CD4-positive, CD25-positive, alpha-beta regulatory T cell (primary cell): ENCODE data around the gene PBX3. TPM values are rescaled to one million over a fixed set of nuclear protein-coding genes. Genes with fewer than 3 reads are reported as not detected.

Experiments used
- ATAC-seq, 2 donors: fragments of 150-1000 bp; cut with Tn5 transposase; one replicate each; pipeline ENCODE4 v1.10.0; 2021; ENCODE audit warnings: low read depth in 2 of 2, moderate number of reproducible peaks in 2 of 2, moderate library complexity in 1 of 2
- DNase-seq, 3 donors: peaks; one replicate each; pipeline versions ENCODE4 v3.0.0 to v3.0.0-alpha.2; 2012 to 2022; ENCODE audit warnings: mixed read lengths in 1 of 3
- H3K27ac ChIP-seq: one replicate; pipeline ENCODE4 v1.7.0; 2013; ENCODE audit warnings: mild to moderate bottlenecking, low read length; ENCODE audit not compliant: insufficient read depth, poor library complexity, severe bottlenecking
- H3K27me3 ChIP-seq: one replicate; pipeline ENCODE4 v1.7.0; 2013; ENCODE audit warnings: low read length; ENCODE audit not compliant: control insufficient read depth, insufficient read depth
- H3K36me3 ChIP-seq: one replicate; pipeline ENCODE4 v1.7.0; 2013; ENCODE audit warnings: mild to moderate bottlenecking, low read length, moderate library complexity; ENCODE audit not compliant: control insufficient read depth, insufficient read depth
- H3K4me1 ChIP-seq: 2 replicates; pipeline ENCODE4 v1.7.0; 2013; ENCODE audit warnings: mild to moderate bottlenecking, low read length; ENCODE audit not compliant: insufficient read depth, control insufficient read depth, poor library complexity, severe bottlenecking
- H3K4me3 ChIP-seq: one replicate; pipeline ENCODE4 v1.7.0; 2013; ENCODE audit warnings: low read depth, mild to moderate bottlenecking, low read length, moderate library complexity
- H3K9me3 ChIP-seq, 2 experiments: 1 replicate in 1 of 2; 2 replicates in 1 of 2; pipeline ENCODE4 v1.7.0; 2013; ENCODE audit warnings: low read length in 2 of 2, mild to moderate bottlenecking in 1 of 2, moderate library complexity in 1 of 2; ENCODE audit not compliant: control insufficient read depth in 2 of 2
- H3K27ac Mint-ChIP-seq, 3 donors: one replicate each; pipeline ENCODE4 v1.8.0; 2020 to 2022; ENCODE audit warnings: mild to moderate bottlenecking in 3 of 3, mixed read lengths in 3 of 3, moderate library complexity in 2 of 3
- H3K27me3 Mint-ChIP-seq: one replicate; pipeline ENCODE4 v1.8.0; 2022; ENCODE audit warnings: mild to moderate bottlenecking, mixed read lengths
- H3K36me3 Mint-ChIP-seq: one replicate; pipeline ENCODE4 v1.8.0; 2020; ENCODE audit warnings: mixed read lengths
- H3K4me1 Mint-ChIP-seq, 4 donors: one replicate each; pipeline ENCODE4 v1.8.0; 2020 to 2022; ENCODE audit warnings: mixed read lengths in 4 of 4, mild to moderate bottlenecking in 1 of 4
- H3K4me3 Mint-ChIP-seq, 4 donors: one replicate each; pipeline ENCODE4 v1.8.0; 2020 to 2022; ENCODE audit warnings: mild to moderate bottlenecking in 4 of 4, mixed read lengths in 4 of 4, moderate library complexity in 3 of 4
- H3K9me3 Mint-ChIP-seq, 7 donors: one replicate each; pipeline ENCODE4 v1.8.0; 2020 to 2022; ENCODE audit warnings: mixed read lengths in 7 of 7, mild to moderate bottlenecking in 3 of 7, moderate library complexity in 2 of 7
- polyA plus RNA-seq, 4 donors: library from polyadenylated mRNA; unstranded; fragments of 300-500 nt; fragmentation: Illumina TruSeq; gene quantifications; one replicate each; pipeline ENCODE4 v1.2.3, GENCODE V29; 2021
- total RNA-seq: library from RNA; stranded (reverse); gene quantifications from one replicate; pipeline ENCODE4 v1.2.3, GENCODE V29; 2022

The PBX3 gene
- total and polyA plus RNA-seq, 5 donors from 2014 or later = 3.7 to 18.3 (median 4.7) TPM

DNA sequence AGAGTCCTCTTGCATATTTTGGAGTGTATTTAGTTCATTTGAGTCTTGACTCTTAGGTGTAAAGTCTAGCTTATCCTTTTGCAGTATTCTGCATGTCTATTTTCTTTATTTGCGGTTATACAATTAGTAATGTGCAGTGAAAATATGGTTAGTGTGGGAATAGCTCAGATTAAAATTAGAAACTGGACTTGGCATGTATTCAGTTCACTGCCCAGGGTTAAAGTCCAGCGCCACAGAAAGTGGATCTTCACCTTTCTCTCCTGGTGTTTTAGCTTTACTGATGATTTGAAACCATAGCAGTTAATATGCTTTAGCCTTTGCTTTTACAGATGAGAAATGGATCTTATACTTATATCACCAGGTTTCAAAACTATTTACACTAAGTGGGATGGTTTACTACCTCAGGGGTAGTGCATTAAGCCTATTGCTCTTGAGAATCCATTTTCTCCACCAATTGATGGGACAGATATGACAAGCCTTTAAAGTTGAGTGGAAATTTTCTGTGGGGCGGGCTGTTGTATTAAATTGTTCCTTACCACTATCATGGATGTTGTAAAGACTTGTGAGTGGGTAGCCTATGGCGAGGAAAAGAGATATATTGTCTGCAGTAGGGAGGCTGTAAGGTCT is 48.9 kb downstream of the PBX3 start:
- Histone ChIP-seq H3K4me3 (no peak overlapping the region), H3K27me3 (no peaks in the 10 kb centered on the region), H3K27ac (no peak overlapping the region), H3K4me1 (no peaks in the 10 kb centered on the region), H3K9me3 (no peaks in the 10 kb centered on the region), H3K36me3 (no peaks in the 10 kb centered on the region)
- no peak for DNase-seq
- peaks cover 0 to 9% (median 7%) of the 10 kb centered on the region in 4 donors for H3K4me1 Mint-ChIP-seq
- ATAC-seq = no peak
- H3K9me3 Mint-ChIP-seq = no peaks in the 10 kb centered on the region
- H3K27me3 Mint-ChIP-seq = no peaks in the 10 kb centered on the region
- H3K36me3 Mint-ChIP-seq = no peaks in the 10 kb centered on the region
- no peak overlapping the region for H3K4me3 Mint-ChIP-seq
- no peak overlapping the region for H3K27ac Mint-ChIP-seq

DNA sequence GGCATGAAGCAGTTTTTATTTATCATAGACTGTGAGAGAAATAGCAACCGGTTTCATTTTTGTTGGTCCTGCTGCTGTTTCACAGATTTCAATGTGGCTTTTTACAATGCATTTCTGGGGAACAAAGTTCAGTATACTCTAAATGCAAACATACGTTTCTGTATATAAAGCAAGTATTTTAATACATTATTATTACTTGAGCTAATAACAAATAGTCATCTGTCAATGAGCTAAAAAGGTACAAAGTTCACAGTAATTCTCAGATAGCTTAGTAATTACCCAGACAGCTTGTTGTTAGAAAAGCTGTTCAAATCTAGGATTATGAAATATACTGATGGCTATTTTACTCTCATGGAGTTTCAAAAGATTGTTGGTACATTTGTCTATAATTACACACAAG is 50.8 kb downstream of the PBX3 start:
- DNase-seq (no peak), ATAC-seq (no peak)
- Histone ChIP-seq H3K4me1 (no peaks in the 10 kb centered on the region), H3K36me3 (no peaks in the 10 kb centered on the region), H3K27me3 (no peaks in the 10 kb centered on the region), H3K4me3 (no peak overlapping the region), H3K9me3 (no peaks in the 10 kb centered on the region), H3K27ac (no peak overlapping the region)
- no peaks in the 10 kb centered on the region for H3K36me3 Mint-ChIP-seq
- H3K27me3 Mint-ChIP-seq = no peaks in the 10 kb centered on the region
- no peak overlapping the region for H3K4me3 Mint-ChIP-seq
- H3K9me3 Mint-ChIP-seq = no peaks in the 10 kb centered on the region
- peaks cover 0 to 9% (median 5%) of the 10 kb centered on the region in 4 donors for H3K4me1 Mint-ChIP-seq
- H3K27ac Mint-ChIP-seq = no peak overlapping the region

DNA sequence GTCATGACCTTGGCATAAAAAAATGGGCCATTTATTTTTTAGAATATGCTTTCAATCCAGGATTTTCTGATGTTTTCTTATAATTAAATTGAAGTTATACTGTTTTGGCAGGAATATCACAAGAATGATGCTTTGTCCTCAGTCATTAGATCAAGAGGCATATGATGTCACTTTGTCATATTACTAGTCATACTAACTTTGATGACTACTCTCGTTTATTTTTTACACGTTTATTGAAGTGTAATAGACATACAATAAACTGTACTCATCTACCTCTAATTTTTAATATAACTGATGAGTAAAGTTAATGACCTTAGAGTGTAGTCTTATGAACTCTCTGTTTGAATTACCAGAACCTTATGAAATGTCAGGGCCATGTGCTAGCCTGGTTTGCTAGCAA is 56.4 kb downstream of the PBX3 start:
- no peaks in the 10 kb centered on the region for H3K4me1 Mint-ChIP-seq
- no peak overlapping the region for H3K27ac Mint-ChIP-seq
- H3K4me3 Mint-ChIP-seq = no peak overlapping the region

DNA sequence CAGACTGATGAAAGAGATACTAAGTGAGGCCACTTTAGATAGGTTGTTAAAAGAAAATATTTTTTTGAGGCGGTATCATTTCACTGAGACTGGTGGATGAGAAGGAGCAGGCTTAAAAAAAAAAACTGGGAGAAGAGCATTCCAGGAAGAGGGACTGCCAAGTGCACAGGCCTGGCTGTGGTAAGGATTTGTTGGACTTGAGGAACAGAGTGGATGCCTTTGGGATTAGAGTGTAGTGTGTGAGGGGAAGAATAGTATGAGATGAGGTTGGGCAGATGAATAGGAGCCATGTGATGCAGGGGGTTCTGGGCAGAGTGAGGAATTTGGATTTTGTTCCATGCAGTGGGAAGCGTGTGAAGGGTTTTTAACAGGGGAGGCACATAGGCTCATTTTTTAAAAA is 57.9 kb downstream of the PBX3 start:
- ATAC-seq (no peak), DNase-seq (no peak)
- no peaks in the 10 kb centered on the region for H3K9me3 ChIP-seq
- no peak overlapping the region for H3K27ac ChIP-seq
- no peak overlapping the region for H3K27ac Mint-ChIP-seq
- H3K36me3 Mint-ChIP-seq = no peaks in the 10 kb centered on the region
- H3K4me1 ChIP-seq = no peaks in the 10 kb centered on the region
- no peak overlapping the region for H3K4me3 Mint-ChIP-seq
- H3K36me3 ChIP-seq = no peaks in the 10 kb centered on the region
- H3K4me1 Mint-ChIP-seq = no peaks in the 10 kb centered on the region
- H3K4me3 ChIP-seq = no peak overlapping the region
- H3K27me3 ChIP-seq = no peaks in the 10 kb centered on the region
- H3K27me3 Mint-ChIP-seq = no peaks in the 10 kb centered on the region
- no peaks in the 10 kb centered on the region for H3K9me3 Mint-ChIP-seq

More for the DNA sequence above, 56.4 kb downstream of the PBX3 start:
- H3K36me3 ChIP-seq = no peaks in the 10 kb centered on the region
- H3K27ac ChIP-seq = no peak overlapping the region
- DNase-seq (no peak), ATAC-seq (no peak)
- Mint-ChIP-seq H3K36me3 (no peaks in the 10 kb centered on the region), H3K9me3 (no peaks in the 10 kb centered on the region), H3K27me3 (no peaks in the 10 kb centered on the region)
- no peaks in the 10 kb centered on the region for H3K9me3 ChIP-seq
- no peak overlapping the region for H3K4me3 ChIP-seq
- no peaks in the 10 kb centered on the region for H3K27me3 ChIP-seq
- no peaks in the 10 kb centered on the region for H3K4me1 ChIP-seq

DNA sequence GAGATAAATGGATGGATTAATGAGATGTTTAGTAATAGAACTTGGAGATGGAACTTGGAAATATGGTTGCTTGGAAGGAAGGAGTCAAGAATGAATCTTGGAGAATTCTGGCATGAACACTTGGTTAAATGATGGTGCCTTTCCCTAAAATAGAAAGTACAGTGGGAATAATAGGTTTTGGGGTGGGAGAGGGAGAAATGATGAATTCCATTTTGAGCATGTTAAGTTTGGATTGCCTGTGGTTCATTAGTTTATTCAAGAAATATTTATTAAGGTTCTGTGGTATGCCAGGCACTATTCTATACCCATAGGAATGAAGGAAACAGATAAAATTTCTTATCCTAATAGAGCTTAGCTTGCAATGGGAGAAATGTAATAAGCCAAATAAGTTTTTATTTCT is 58.4 kb downstream of the PBX3 start:
- H3K4me1 Mint-ChIP-seq = no peaks in the 10 kb centered on the region
- H3K9me3 ChIP-seq = no peaks in the 10 kb centered on the region
- H3K27ac ChIP-seq = no peak overlapping the region
- DNase-seq = no peak
- no peaks in the 10 kb centered on the region for H3K36me3 Mint-ChIP-seq
- no peaks in the 10 kb centered on the region for H3K27me3 Mint-ChIP-seq
- no peak overlapping the region for H3K27ac Mint-ChIP-seq
- H3K27me3 ChIP-seq = no peaks in the 10 kb centered on the region
- no peak overlapping the region for H3K4me3 ChIP-seq
- H3K36me3 ChIP-seq = no peaks in the 10 kb centered on the region
- no peak overlapping the region for H3K4me3 Mint-ChIP-seq
- H3K4me1 ChIP-seq = no peaks in the 10 kb centered on the region
- H3K9me3 Mint-ChIP-seq = no peaks in the 10 kb centered on the region
- ATAC-seq = no peak

DNA sequence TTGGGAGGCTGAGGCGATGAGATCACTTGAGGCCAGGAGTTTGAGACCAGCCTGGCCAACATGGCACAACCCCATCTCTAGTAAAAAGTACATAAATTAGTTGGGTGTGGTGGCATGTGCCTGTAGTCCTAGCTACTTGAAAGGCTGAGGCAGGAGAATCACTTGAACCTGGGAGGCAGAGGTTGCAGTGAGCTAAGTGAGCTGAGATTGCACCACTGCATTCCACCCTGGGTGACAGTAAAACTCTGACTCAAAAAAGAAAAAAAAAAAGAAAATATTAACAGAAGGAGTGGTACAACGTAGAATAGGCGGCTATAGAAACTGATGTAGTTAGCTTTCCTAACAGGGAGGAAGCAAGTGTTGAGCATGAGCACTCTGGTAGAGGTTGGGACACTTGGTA is 59.9 kb downstream of the PBX3 start:
- Histone ChIP-seq H3K27me3 (no peaks in the 10 kb centered on the region), H3K36me3 (no peaks in the 10 kb centered on the region), H3K9me3 (no peaks in the 10 kb centered on the region), H3K4me1 (no peaks in the 10 kb centered on the region), H3K27ac (no peak overlapping the region), H3K4me3 (no peak overlapping the region)
- Mint-ChIP-seq H3K9me3 (peaks cover 0 to 1% (median 0%) of the 10 kb centered on the region in 7 donors), H3K27me3 (no peaks in the 10 kb centered on the region), H3K4me3 (no peak overlapping the region), H3K27ac (no peak overlapping the region), H3K36me3 (no peaks in the 10 kb centered on the region), H3K4me1 (no peaks in the 10 kb centered on the region)
- ATAC-seq (no peak), DNase-seq (no peak)

DNA sequence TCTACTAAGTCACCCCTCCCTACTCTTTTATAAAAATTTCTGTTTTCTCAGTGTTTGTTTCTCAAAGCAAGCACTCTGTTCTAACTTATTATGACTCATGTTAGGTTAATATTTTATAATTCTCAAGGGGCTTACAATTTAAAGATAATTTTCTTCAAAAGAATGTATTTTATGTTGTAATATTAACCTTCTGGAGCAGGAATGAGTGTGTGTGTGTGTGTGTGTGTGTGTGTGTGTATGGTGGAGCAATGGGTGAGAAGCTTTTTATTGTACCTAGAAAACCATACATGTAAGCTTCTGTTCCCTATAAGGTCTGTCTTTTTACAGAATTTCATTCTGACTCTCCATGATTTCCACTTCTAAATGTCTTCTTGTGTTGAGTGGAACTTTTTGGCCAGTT is 63.0 kb downstream of the PBX3 start:
- peaks cover 0 to 2% (median 0%) of the 10 kb centered on the region in 4 donors for H3K4me1 Mint-ChIP-seq
- no peak overlapping the region for H3K4me3 ChIP-seq
- DNase-seq (no peak), ATAC-seq (no peak)
- H3K27me3 ChIP-seq = no peaks in the 10 kb centered on the region
- peaks cover 0 to 1% (median 0%) of the 10 kb centered on the region in 7 donors for H3K9me3 Mint-ChIP-seq
- no peaks in the 10 kb centered on the region for H3K9me3 ChIP-seq
- H3K36me3 ChIP-seq = no peaks in the 10 kb centered on the region
- no peak overlapping the region for H3K27ac Mint-ChIP-seq
- no peaks in the 10 kb centered on the region for H3K36me3 Mint-ChIP-seq
- H3K4me1 ChIP-seq = no peaks in the 10 kb centered on the region
- no peak overlapping the region for H3K27ac ChIP-seq
- H3K27me3 Mint-ChIP-seq = no peaks in the 10 kb centered on the region
- no peak overlapping the region for H3K4me3 Mint-ChIP-seq

DNA sequence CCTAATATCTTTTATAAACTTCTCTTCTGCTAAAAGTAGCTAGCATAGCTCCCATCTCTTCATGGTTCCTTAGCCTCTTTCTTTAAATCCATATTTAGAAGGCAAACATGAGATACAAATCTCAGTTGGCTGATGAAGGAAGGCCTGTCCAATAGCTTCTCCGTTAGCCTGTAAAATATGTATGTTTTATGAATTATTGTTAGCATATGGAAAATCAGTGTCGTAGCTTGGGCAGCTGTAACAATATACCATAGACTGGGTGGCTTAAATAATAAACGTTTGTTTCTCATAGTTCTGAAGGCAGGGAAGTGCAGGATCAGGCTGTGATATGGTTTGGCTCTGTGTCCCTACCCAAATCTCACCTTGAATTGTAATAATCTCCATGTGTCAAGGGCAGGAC is 63.8 kb downstream of the PBX3 start:
- no peak overlapping the region for H3K27ac ChIP-seq
- Mint-ChIP-seq H3K4me1 (peaks cover 0 to 2% (median 0%) of the 10 kb centered on the region in 4 donors), H3K27ac (no peak overlapping the region), H3K36me3 (no peaks in the 10 kb centered on the region), H3K4me3 (no peak overlapping the region), H3K9me3 (peaks cover 0 to 1% (median 0%) of the 10 kb centered on the region in 7 donors), H3K27me3 (no peaks in the 10 kb centered on the region)
- no peak overlapping the region for H3K4me3 ChIP-seq
- DNase-seq (no peak), ATAC-seq (no peak)
- H3K36me3 ChIP-seq = no peaks in the 10 kb centered on the region
- no peaks in the 10 kb centered on the region for H3K4me1 ChIP-seq
- H3K9me3 ChIP-seq = no peaks in the 10 kb centered on the region
- H3K27me3 ChIP-seq = no peaks in the 10 kb centered on the region
